ENCODE data around the gene SHISA3.

Gene SHISA3

GRCh38 chr4:42385516-42385915, 11.8 kb upstream of the SHISA3 start:
- H3K4me1 ChIP-seq = peaks cover 6% of the 10 kb centered on the region; the same call in 1 of the 2 replicates
- H3K36me3 ChIP-seq = no peaks in the 10 kb centered on the region; the same call in 1 of the 2 replicates
- DNase-seq = no peak
- H3K4me3 ChIP-seq (ENCODE audit: low read depth, low read length) = no peak overlapping the region
- no peaks in the 10 kb centered on the region for H3K9me3 ChIP-seq
- no peak for TF ChIP-seq CTCF (IDR thresholded peaks at IDR 0.05; ENCODE audit: low read depth, low read length)
- H3K27me3 ChIP-seq = no peaks in the 10 kb centered on the region

- TF ChIP-seq CTCF (IDR thresholded peaks at IDR 0.05; ENCODE audit: low read depth, low read length) = no peak
- DNase-seq = no peak
- Histone ChIP-seq H3K27me3 (no peaks in the 10 kb centered on the region), H3K4me3 (ENCODE audit: low read depth, low read length) (no peak overlapping the region), H3K4me1 (peaks cover 14% of the 10 kb centered on the region), H3K36me3 (no peaks in the 10 kb centered on the region), H3K9me3 (no peaks in the 10 kb centered on the region)
Measured at GRCh38 chr4:42390622-42391354, 6.5 kb upstream of the SHISA3 start.

- TF ChIP-seq CTCF (IDR thresholded peaks at IDR 0.05; ENCODE audit: low read depth, low read length) = no peak
- Histone ChIP-seq H3K9me3 (no peaks in the 10 kb centered on the region), H3K4me1 (peaks cover 14% of the 10 kb centered on the region), H3K4me3 (ENCODE audit: low read depth, low read length) (no peak overlapping the region), H3K27me3 (no peaks in the 10 kb centered on the region), H3K36me3 (no peaks in the 10 kb centered on the region)
- DNase-seq = no peak
Measured at GRCh38 chr4:42391355-42391664, 6.0 kb upstream of the SHISA3 start.

- no peaks in the 10 kb centered on the region for H3K27me3 ChIP-seq
- H3K4me3 ChIP-seq (ENCODE audit: low read depth, low read length) = no peak overlapping the region
- H3K9me3 ChIP-seq = no peaks in the 10 kb centered on the region
- peaks cover 14% of the 10 kb centered on the region for H3K4me1 ChIP-seq
- no peak for TF ChIP-seq CTCF (IDR thresholded peaks at IDR 0.05; ENCODE audit: low read depth, low read length)
- DNase-seq = peak; percentile 77
- H3K36me3 ChIP-seq = no peaks in the 10 kb centered on the region
Measured at GRCh38 chr4:42391981-42392380, 5.3 kb upstream of the SHISA3 start.

GRCh38 chr4:42392436-42392835, 4.9 kb upstream of the SHISA3 start:
- Histone ChIP-seq H3K4me1 (peaks cover 14% of the 10 kb centered on the region), H3K9me3 (no peaks in the 10 kb centered on the region), H3K36me3 (no peaks in the 10 kb centered on the region), H3K4me3 (ENCODE audit: low read depth, low read length) (no peak overlapping the region), H3K27me3 (no peaks in the 10 kb centered on the region)
- TF ChIP-seq CTCF (IDR thresholded peaks at IDR 0.05; ENCODE audit: low read depth, low read length) = no peak
- DNase-seq = no peak

- no peak for DNase-seq
- no peaks in the 10 kb centered on the region for H3K36me3 ChIP-seq
Measured at GRCh38 chr4:42395595-42395994, 1.7 kb upstream of the SHISA3 start.

More at GRCh38 chr4:42395595-42395994, 1.7 kb upstream of the SHISA3 start:
- Histone ChIP-seq H3K4me1 (peaks cover 14% of the 10 kb centered on the region), H3K4me3 (ENCODE audit: low read depth, low read length) (no peak overlapping the region), H3K27me3 (no peaks in the 10 kb centered on the region), H3K9me3 (no peaks in the 10 kb centered on the region)
- TF ChIP-seq CTCF (IDR thresholded peaks at IDR 0.05; ENCODE audit: low read depth, low read length) = no peak

All from BE2C (cell line).